ELF-1 (cell line): ENCODE measurements around the gene NLRP9.

Experiments
- DNase-seq: peaks from one replicate; pipeline ENCODE4 v3.0.0-alpha.2; 2016; ENCODE audit warnings: low read depth, low spot score

NLRP9 gene

GRCh38 chr19:55688422-55689218 lies 49.6 kb downstream of the NLRP9 start:
- DNase-seq = peak; percentile 31

GRCh38 chr19:55687281-55688201 lies 50.7 kb downstream of the NLRP9 start:
- no peak for DNase-seq

DNA sequence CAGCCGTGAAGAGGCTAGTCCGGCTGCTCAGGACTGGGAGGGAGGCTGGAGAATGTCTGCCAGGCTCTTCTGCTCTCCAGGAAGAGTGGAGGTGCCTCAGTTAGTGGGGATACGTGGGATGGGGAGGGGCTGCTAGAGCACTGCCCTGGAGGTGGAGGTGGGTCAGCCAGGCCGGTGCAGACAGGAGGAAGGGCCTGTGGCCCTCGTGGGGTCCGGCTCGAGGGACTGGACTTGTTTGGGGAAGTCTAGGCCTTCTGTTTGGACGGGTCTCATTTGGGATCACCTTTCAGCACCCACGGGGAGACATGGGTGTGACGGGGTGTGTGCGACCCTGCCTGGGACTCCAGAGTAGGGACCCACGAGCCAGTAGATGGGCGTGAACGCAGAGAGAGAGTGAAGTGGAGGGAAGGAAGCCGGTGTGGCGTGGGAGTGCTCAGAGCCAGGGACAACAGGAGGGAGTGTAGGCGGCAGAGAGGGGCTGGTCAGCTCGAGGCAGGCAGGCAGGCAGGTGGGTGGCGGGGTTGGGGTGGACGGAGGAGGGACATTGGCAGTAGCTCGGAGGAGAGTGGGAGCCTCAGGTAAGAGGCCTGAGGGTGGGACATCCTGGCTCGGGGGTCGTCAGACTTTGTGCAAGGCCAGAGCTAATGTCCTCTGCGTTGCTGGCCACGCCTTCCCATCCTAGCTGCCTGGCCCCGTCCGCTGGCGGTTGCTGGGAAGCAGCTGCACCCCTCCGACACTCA lies 51.7 kb downstream of the NLRP9 start:
- DNase-seq = no peak

- DNase-seq = no peak
Measured at GRCh38 chr19:55685776-55686175, 52.4 kb downstream of the NLRP9 start.

GRCh38 chr19:55684946-55685681 lies 53.1 kb downstream of the NLRP9 start:
- no peak for DNase-seq

DNA sequence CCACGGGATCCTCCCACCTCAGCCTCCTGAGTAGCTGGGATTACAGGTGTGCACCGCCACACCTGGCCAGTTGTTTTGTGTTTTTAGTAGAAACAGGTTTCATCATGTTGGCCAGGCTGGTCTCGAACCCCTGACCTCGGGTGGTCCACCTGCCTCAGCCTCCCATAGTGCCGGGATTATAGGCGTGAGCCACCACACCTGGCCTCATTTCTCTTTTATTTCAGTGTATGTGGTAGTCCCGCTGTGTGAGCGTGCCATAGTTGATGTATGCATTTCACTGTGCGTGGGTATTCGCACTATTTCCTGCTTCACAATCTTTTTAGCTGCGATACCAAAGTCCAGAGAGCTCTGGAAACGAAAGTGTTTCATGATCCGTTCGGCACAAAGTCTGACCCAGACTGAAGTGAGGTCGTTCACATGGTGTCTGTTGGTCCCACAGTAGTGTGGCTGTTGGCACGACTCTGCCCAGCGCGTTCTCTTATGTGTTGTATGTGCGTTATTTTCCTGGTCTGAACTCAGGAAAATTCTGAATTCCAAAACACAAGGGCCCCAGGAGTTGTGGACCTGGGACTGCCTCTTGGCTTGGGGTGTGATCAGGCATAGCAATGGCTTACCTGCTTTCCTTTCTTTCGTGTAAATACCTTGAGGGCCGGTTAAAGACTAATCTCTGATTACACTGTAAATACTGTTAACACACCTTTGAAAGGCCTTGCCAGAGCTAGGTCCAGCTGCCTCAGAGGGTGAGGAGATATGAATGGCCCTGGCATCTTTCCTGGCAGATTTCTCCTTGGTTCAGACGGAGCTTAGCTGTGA lies 54.5 kb downstream of the NLRP9 start:
- DNase-seq = peak; percentile 13

DNA sequence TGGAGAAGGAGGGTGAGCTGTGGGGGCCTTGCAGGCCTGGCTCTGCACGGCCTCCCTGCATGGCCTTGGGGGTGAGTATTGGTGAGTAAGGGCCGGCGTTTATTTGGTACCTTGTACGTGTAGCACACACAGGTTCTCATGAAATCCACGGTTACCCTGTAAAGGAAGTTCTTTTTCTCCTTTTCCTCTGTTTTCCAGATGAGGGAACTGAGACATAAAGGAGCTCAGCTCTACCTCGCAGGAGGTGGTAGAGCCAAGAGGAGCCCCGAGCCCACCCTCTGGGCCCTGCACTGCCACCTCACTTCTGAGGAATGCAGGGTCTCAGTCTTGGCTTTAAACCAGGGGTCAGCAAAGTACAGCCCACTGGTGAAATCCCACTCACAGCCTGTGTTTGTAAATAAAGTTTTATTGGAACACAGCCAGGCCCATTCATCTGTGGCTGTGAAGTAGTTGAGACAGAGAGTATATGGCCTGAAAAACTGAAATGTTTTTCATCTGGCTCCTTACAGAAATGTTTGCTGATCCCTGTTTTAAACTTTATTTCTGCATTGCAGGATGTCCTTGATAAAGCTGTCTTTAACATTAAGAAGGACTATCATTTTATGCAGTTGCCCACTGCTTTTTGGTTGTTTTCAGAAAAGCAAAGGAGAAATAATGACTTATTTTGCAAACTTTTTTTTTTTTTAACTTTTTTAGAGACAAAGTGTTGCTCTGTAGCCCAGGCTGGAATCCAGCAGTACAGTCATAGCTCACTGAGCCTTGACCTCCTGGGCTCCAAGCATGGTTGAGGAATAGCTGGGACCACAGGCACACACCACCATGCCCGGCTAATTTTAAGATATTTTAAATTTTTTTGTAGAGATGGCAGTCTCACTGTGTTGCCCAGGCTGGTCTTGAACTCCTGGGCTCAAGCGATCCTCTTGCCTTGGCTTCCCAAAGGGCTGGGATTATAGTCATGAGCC lies 56.8 kb downstream of the NLRP9 start:
- DNase-seq = no peak

GRCh38 chr19:55680339-55681130 lies 57.7 kb downstream of the NLRP9 start:
- no peak for DNase-seq

DNA sequence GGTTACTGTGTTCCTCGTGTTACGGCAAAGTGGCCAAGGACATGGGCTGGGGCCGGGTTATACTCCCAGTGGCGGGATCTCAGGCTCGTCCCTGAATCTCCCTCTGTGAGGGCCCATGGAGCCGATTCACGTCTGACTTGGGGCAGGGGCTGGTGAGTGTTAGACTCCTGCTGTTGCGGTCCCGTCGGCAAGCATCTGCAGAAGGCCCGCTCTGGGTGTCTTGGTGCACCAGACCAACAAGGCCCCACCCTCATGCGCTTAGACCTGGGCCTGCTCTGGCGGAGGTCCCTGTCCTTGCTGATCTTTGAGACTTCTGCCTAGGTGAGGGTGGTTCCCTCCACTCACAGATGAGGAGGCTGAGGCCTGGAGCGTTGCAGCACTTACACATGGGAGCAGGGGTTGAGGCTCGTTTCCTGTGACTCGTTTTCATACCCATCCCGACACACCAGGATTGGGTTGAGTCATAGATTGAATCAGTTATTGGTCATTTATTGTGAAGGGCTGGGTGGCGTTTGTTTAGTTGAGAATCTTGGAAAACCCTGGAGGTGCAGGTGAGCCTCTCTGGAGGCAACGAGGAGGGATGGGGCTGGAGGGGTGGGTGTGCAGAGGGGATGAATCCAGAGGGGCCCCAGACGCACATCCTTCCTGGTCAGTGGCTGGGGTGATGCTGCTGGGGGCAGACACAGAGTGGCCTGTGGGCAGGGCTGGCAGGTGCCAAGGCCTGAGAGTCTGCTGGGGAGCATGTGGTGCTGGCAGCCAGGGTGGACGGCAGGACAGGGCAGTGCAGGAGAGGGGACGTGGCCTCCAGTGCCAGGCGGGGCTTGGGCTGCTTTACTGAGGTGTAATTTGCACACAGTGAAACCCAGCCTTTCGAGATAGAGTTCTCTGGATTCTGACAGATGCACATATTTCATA lies 58.6 kb downstream of the NLRP9 start:
- DNase-seq = no peak

DNA sequence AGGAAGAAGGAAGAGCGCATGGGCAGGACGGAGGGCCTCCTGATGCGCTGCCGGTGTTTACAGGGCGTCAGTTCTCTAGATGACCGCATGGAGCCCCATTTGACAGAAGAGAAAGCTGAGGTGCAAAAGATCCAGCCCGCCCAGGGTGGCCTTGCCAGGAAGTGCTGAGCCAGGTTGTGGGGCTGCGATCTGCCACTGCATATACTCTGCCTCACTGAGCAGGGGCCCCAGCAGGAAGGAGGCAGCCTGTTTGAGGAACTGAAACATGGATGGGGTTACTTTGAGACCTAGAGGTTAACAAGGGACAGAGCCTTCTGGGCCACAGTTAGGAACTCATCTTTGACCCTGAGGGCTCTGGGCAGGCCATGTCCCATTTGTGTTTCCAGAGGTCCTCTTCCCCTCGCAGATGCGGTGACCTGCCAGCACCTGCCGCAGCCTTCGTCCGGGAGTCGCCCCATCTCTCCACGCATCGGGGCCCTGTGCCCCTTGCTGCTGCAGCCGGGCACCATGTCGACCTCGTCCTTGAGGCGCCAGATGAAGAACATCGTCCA lies 60.0 kb downstream of the NLRP9 start:
- no peak for DNase-seq

- peak; percentile 37 for DNase-seq
Measured at GRCh38 chr19:55677572-55678028, 60.6 kb downstream of the NLRP9 start.

- no peak for DNase-seq
Measured at GRCh38 chr19:55676889-55677505, 61.2 kb downstream of the NLRP9 start.

- no peak for DNase-seq
Measured at GRCh38 chr19:55676383-55676782, 61.8 kb downstream of the NLRP9 start.

DNA sequence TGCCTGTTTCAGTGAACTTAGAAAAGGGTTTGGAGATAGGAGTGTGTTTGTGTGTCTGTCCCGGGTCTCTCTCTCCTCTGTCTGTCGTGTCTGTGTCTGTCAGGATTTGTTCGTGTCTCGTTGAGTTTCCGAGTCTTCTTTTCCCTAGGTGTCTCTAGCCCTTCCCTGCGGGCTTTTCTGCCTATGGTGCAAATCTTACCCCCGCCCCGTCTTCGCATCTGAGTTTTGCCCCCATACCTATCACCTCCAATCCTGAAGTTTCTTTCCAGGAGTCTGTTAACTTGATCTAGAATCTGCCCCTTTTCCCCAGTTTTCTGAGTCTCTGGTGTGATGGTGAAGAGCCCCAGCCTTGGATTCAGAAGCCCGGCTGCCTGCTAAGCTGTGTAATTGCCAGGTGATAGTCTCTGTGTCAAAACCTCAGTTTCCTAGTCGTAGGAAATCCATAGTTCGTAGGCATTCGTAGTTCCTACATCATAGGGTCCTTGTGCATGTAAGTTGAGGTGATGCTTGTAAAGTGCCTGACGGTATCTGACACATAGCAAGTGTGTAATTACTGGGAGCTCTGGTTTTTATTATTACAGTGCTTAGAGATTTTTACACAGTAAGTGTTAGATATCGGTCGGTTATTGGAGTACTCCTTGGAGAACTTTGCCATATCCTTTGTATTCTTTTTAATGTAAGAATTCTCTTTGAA lies 62.4 kb downstream of the NLRP9 start:
- no peak for DNase-seq

DNA sequence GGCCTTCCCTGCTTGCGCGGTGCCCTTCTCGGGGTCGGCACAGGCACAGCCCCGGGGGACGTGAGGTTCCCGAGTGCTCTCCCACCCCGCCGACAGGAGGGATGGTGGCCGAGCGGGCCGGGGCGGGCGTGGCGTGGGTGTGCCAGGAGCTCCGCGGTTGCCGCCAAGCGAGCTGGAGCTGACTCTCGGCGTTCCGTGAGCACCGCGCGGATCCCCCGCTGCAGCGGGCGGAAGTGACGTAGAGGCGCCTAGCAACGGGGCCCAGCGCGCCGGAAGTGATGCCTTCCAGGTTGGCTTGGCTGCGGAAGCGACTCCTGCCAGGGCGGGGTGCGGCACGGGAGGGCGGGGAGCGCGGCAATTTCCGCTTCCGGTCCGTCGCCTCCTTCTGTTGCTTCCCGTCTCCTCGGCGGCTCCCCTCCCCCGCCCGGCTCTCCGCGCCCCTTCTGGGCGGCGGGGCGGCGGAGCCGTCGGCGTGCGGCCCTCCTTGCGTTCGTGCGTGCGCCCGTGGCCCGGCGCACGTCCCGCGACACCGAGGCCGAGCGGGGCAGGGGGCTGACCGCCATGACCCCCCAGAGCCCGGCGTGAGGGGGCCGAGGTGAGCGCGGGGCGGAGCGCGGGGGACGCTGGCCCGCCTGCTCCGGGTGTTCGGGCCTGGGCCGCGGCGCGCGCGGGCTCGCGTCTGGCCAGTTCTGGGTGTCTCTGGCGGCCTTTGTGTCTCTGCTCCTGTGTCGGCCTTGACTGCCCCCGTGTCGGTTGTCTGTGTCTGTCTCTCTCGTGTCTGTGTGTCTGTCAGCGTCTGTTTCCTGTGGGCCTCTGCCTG lies 63.2 kb downstream of the NLRP9 start, which contains the start of gene EPN1:
Gene EPN1, plus strand, starts transcription at position 386 of the 820 bp plus-strand sequence. CDS start 3,402 bp downstream, outside the sequence.
- peak; percentile 98 for DNase-seq
